Kidney tubule cell (primary cell): Measurements from ENCODE around the gene SCAMP5.
A peak's percentile ranks its signal among the peaks of the same experiment; 100 is the strongest.

Experiments used
- DNase-seq: peaks from one replicate; pipeline ENCODE4 v3.0.0-alpha.2; 2018; ENCODE audit warnings: low spot score

SCAMP5 gene, protein sequence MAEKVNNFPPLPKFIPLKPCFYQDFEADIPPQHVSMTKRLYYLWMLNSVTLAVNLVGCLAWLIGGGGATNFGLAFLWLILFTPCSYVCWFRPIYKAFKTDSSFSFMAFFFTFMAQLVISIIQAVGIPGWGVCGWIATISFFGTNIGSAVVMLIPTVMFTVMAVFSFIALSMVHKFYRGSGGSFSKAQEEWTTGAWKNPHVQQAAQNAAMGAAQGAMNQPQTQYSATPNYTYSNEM

GRCh38 chr15:74995182-74995778 is at the start of gene SCAMP5:
TSS of gene SCAMP5 (plus strand) at chr15:74995563. CDS start at chr15:75011840, 16,277 bp downstream.
- DNase-seq: peak; percentile 94

- DNase-seq: peak; percentile 72
These were observed 45.1 kb upstream of the SCAMP5 start for GRCh38 chr15:74950078-74950908.

GRCh38 chr15:74951006-74951405 is 44.4 kb upstream of the SCAMP5 start:
- DNase-seq: no peak

GRCh38 chr15:74954515-74954914 is 40.8 kb upstream of the SCAMP5 start:
- DNase-seq: peak; percentile 22

GRCh38 chr15:74955017-74955416 is 40.3 kb upstream of the SCAMP5 start:
- no peak for DNase-seq

- peak; percentile 61 for DNase-seq
These were observed 39.3 kb upstream of the SCAMP5 start for GRCh38 chr15:74955796-74956647.

DNA sequence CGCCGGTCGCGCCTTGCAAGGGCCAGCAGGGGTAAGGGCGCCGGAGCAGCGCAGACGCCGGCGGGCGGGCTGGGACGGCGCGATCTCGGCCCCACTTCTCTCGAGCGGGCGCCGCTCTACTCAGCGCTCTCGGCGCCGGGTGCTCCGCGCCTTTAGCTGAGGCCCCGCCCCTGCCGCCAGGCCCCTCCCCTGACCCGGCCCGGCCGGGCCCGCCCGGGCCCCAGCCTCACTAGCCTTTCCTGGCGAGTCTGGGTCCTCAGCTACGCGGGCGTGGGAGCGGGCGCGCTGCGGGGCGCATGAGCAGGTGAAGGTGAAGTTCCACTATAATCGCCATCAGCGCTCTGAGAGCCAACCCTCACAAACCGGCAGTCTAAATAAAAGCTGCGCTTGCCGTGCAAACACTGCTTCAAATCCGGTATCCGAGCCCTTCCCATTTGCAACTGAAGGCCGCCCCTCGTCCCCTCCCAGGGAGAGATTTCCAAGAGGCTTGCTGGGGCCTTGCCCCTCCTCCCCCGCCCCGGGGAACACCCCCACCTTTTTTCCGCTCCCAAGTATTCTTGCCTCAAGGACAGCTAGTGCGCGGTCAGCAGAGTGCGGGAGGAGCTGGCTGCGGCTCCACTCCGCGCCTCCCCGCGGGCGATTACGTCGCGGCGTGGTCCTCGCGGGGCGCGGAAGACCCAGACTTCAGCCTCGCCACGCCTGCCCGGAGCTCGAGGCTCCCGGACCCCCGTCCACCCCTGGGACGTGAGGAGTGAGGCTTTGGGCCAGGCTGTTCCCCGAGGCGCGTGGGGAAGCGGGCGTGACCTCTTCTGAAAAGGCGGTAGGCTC is 38.5 kb upstream of the SCAMP5 start, which contains the start of gene RPP25:
Gene RPP25, minus strand, starts transcription at position 125 of the 828 bp plus-strand sequence. CDS start 189 bp downstream, outside the sequence.
- DNase-seq: peak; percentile 75

DNA sequence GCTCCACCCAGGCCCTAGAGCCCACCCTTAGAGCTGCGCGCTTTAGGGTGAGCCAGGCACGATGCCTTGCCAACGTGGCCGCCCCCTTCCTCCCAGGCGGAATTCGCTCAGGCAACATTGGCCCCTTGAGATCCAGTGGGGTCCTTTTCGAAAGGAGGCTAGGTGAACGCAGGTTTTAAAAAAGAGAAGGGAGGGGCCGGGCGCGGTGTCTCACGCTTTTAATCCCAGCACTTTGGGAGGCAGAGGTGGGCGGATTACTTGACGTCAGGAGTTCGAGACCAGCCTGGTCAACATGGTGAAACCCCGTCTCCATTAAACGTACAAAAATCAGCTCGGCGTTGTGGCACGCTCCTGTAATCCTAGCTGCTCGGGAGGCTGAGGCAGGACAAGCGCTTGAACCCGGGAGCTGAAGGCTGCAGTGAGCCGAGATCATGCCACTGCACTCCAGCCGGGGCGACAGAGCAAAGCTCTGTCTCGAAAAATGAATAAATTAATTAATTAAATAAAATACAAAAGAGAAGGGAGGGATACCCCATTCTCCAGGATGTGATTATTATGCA is 37.8 kb upstream of the SCAMP5 start:
- DNase-seq: no peak

DNA sequence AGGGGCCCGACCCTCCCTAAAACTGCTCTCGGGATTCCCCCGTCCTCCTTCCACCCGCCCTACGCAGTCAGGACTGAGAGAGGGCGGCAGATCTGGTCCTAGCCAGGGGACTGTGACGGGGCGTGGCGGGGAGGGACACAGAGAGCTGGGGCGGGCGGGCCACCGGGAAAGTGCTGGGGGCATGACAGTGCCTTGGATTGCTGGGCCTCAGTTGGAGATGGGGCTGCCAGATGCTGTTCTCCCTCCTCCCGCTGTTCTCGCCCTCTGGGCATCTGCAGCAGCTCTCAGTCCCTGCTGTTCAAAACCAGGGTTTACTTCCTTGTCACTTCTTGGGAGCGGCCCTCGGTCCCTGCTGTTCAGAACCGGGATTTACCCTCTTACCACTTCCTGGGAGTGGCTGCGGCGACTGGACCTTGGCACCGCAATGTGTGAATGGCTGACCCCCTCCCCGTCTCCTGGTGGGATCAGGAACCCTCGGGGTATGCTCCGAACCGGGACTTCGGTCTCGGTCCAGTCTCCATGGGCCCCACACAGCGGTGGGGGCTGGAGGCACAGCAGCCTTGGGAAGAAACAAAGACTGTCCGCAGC is 36.9 kb upstream of the SCAMP5 start:
- DNase-seq: peak; percentile 70

DNA sequence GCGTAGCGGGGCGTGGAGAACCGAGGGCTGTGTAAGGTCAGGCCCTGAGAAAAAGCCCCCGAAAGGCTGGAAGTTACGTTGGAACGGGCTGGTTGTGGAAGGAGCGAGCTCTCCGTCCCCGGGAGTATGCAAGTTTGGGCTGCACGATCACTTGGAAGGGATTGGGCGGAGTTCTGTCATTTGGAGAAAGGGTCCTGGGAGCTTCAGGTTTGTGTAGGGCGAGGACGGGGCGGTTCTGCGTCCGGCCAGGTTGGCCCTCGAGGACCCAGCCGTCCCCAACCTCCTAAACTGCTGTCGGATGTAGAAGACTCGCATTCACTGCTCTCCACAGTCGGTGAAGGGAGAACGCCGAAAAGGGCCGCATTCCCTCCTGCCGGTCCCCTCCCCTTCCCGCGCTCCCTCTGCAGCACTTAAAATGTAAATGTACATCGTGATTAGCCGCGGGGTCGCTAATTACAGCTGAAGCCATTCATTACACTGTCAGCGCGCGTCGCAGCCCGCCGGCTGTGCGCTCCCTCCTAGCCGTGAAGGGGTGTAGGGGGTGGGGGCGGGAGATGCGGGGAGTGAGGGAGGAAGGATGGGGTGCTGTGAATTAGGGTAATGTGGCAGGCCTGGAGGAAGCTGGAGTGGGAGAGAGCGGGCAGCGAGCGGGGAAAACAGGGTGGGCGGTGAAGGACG is 36.3 kb upstream of the SCAMP5 start:
- no peak for DNase-seq

GRCh38 chr15:74959586-74959939 is 35.8 kb upstream of the SCAMP5 start:
- DNase-seq: no peak

DNA sequence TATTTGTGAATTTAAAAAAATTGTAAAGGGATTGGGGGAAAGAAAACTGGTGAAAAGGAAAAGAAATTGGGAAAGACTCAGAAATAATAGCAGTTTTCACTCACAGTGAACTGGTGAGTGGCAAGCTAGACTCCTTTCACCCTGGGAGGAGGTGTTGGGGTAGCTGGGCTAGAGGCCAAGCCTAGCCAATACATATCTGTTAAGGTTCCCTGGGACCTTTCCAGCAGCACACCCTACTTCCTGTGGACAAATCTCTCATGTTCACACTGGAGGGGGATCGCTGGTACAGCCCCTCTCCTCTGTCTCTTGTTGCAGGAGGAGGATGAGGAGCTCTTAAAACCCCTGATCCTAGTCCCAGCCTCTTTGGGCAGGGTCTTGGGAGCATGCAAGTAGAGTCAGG is 35.1 kb upstream of the SCAMP5 start:
- no peak for DNase-seq

GRCh38 chr15:74960995-74961588 is 34.3 kb upstream of the SCAMP5 start:
- no peak for DNase-seq

DNA sequence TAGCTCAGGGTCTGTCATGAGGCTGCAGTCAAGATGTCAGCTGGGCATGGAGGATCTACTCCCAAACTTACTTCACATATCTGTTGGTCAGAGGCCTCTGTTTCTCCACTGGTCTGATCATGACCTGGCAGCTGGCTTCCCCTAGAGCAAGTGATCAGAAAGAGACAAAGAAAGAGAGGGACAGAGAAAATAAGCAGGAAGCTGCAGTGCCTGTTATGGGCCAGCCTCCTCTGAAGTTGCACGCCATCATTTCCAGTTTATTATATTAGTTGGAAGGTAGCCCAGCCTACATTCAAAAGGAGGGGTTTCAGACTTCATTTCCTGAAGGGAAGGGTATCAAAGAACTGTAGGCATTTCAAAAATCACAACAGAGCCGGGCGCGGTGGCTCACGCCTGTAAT is 33.7 kb upstream of the SCAMP5 start:
- no peak for DNase-seq

- DNase-seq: no peak
These were observed 33.1 kb upstream of the SCAMP5 start for GRCh38 chr15:74962219-74962618.

- DNase-seq: no peak
These were observed 32.7 kb upstream of the SCAMP5 start for GRCh38 chr15:74962671-74963070.

- no peak for DNase-seq
These were observed 32.1 kb upstream of the SCAMP5 start for GRCh38 chr15:74963213-74963612.

- peak; percentile 73 for DNase-seq
These were observed 30.6 kb upstream of the SCAMP5 start for GRCh38 chr15:74964794-74965193.

- no peak for DNase-seq
These were observed 27.7 kb upstream of the SCAMP5 start for GRCh38 chr15:74967670-74968069.
